HL-60/S4 treated with phorbol 12-myristate 13-acetate at 8.2 ng/mL for 4 days and 3 days (cell line): ENCODE data around the gene CDK5RAP2.
"Not testable (repeated sequence)": the region's sequence is repeated elsewhere in the genome, so short reads cannot be mapped to it uniquely, and the experiment has no call there.

Experiments
- in situ Hi-C: fragments of 300-500 bp; cut with MboI; formaldehyde crosslinking; loops from 2 replicates; pipeline ENCODE4 v1.15.0; 2022; ENCODE audit warnings: low sequenced_read_pairs

CDK5RAP2 gene

GRCh38 chr9:120474591-120475243 is 105.2 kb downstream of the CDK5RAP2 start:
- in situ Hi-C loops, result loop anchor here (10.0 kb wide), 1 partner anchor 920 kb away; no protein-coding TSS in a partner anchor

- in situ Hi-C loops, result loop anchor here (10.0 kb wide), 1 partner anchor 919 kb away; no protein-coding TSS in a partner anchor
These were observed 106.4 kb downstream of the CDK5RAP2 start for GRCh38 chr9:120473608-120474007.

- in situ Hi-C loops, result no loop called here
These were observed 114.1 kb downstream of the CDK5RAP2 start for GRCh38 chr9:120465685-120466407.

DNA sequence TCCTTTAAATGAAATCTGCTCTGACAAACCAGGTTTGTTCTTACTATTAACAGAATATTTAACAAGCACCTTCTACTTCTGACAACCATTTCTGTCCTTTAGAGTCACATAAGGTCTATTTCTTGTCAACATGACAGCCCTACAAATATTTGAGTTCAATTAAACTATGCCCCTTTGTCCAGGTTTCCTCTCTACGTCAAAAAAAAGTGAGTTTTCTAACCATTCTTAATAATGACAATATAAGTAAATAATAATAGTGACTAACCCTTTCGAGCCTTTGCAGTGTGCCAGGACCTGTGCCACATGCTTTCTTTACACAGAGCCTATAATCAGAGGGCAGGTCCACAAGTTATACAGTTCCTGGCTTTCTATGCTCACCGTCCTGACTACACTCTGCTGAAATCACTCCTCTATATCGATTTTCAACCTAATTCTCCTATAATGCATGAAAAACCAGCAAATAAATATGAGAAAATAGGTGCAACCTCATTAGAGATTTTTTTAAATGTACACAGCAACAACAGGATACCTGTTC is 115.0 kb downstream of the CDK5RAP2 start:
- in situ Hi-C loops, result no loop called here

DNA sequence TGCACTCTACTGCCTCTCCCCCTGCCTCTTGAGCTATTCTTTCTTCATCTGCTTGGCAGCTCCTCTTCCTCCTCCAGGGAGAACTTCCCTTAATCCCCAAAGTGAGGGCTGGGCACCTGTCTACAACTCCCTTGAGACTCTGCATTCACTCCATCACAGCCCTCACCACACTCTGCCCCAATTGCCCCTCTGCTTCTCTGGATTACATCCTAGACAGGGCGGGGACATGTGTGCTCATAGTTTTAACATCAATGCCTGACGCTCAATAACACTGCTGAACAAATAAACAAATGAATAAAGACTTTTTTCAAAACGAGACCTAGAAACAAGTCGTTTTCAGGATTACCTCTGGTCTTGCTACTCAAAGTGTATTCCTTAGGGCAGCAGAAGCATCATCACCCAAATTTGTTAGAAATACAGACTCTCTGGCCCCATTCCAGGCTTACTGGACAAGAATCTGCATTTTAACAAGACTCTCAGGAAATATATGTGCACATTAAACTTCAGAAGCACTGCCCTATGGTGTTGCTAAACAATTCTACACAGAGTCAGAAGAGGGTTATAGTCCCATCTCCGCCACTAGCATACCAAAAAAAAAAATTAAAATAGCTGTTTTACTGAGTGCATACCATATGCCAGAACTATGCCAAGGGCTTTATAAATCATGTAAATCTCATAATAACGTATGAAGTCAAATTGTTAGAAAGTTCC is 115.6 kb downstream of the CDK5RAP2 start:
- in situ Hi-C loops, result no loop called here

DNA sequence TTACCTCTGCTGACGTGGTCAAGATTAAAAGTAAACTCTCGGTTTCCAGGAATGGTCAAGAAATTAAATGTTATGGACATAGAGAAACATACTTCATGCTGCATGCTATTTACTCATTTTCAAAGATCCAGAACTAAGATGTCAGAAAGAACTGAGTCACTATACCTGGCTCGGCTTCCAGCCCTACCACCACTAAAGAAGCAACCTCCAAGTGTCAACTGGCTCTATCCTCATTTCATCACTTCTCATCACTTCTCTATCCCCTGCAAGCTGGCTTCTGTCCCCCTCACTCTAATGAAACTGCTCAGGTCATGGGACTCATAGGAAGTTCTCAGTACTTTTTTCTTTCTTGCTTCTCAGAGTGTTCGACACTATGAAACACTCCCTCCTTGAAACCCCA is 116.2 kb downstream of the CDK5RAP2 start:
- in situ Hi-C loops, result no loop called here

DNA sequence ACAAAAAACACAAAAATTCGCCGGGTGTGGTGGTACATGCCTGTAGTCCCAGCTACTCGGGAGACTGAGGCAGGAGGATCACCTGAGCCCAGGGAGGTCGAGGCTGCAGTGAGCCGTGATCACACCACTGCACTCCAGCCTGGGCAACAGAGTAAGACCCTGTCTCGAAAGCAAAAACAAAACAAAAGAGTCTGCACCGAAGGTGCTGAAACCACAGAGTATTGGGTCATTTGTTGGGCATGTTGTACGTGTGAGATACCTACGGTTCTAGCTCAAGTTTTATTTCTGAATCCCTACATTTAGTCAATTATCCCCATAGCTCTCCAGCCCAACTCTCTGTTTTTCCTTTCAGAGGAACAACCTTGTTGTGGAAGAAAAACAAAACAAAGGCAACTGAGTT is 118.3 kb downstream of the CDK5RAP2 start:
- in situ Hi-C loops, result not testable (repeated sequence)

DNA sequence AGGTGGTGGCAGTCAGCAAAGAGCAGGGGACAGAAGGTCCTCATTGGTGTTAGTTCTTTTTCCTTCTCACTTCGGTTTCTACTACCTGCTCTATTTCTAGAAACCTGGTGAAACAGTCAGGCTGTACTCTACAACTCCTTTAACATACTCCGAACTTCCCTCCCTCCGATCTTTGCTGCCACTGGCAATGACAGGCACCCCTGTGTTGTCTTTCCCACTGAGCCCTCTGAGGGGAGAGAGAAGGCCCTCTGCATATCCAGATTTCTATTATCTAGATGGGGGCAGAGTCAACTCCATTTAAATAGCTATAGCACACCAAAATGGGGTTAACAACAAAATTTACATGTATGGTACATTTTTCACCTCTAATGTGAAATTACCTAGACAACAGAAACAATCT is 123.7 kb downstream of the CDK5RAP2 start:
- in situ Hi-C loops, result no loop called here

DNA sequence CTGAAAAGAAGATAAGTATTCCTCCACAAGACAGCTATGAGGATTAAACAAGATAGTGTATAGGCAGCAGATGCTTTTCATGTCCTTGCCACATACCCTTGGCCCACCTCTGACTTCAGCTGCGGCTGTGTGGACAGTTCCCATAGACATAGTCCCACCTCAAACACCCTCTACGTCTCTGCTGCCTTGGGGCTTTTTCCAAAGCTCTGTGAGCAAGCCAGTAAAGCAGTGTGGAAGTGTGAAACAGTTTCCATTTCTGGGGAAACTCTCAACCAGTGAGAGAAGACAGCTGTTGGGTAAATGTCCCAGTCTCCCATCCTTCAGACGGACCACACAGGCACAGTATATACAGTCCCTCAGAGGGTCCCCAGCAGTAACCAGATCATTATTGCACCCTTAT is 125.5 kb downstream of the CDK5RAP2 start:
- in situ Hi-C loops, result no loop called here

DNA sequence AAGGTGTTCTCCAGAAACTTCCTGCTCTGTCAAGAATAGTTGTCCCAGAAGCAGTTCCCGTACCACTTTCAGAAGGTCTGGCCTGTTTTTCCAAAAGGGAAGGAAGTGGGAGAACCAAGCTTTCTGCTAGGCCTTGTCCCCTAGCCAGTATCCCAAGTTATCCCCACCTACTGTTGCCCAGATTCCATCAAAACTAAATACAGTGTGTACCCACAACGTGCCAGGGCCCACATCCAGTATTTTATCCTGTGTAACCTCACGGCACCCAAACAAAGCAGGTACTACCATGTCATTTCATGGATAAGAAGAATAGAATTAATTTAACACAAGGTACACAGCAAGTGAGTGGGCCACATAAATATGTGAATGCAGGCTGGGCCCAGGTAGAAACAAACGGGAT is 126.2 kb downstream of the CDK5RAP2 start:
- in situ Hi-C loops, result no loop called here

DNA sequence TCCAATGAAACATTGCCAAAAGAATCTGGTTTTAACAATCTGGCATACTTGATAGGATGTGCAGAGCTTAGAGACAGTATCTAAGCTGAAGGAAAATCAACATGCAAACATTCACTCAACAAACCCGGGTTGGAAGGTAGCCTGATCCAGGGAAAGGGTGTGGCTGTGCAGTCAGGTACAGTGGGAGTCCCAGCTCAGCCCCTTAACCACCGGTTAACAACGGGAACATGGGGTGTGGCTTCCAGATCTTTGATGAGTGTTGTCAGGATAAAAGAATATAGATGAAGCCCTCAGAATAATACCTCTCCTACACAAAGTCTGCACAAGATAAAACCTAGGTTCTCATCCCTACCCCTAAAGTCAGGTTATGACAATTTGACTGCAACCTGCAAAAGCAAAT is 127.3 kb downstream of the CDK5RAP2 start:
- in situ Hi-C loops, result no loop called here

DNA sequence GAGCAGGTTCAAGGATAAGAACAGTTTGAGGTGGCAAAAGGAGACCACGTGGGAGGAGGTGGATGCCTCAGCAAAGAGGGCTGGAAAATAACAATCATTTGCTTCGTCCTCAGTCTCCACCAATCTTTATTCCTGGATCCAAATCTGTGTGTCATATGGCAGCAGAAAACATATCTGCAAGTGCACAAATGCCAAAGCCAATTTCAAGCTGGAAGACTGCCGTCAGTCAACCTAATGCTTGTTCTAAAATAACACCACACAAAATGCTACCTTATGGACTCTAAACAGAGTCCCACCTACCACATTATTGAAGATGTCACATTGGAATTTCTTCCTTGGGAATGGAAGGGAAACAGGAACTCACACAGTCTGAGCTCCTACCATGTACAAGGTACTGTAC is 129.1 kb downstream of the CDK5RAP2 start:
- in situ Hi-C loops, result no loop called here

DNA sequence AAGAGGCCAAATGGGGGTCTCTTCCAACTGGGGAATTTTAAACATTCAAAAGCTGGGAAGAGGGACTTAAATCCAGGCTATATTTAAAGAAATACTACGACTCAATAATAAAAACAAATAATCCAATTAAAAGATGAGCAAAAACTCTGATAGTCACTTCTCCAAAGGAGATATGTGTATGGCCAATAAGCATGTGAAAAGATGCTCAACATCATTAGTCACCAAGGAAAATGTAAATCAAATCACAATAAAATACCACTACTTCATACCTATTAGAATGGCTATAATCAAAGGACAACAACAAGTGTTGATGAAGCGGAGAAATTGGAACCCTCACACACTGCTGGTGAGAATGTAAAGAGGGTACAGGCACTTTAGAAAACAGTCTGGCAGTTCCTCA is 130.4 kb downstream of the CDK5RAP2 start:
- in situ Hi-C loops, result no loop called here

DNA sequence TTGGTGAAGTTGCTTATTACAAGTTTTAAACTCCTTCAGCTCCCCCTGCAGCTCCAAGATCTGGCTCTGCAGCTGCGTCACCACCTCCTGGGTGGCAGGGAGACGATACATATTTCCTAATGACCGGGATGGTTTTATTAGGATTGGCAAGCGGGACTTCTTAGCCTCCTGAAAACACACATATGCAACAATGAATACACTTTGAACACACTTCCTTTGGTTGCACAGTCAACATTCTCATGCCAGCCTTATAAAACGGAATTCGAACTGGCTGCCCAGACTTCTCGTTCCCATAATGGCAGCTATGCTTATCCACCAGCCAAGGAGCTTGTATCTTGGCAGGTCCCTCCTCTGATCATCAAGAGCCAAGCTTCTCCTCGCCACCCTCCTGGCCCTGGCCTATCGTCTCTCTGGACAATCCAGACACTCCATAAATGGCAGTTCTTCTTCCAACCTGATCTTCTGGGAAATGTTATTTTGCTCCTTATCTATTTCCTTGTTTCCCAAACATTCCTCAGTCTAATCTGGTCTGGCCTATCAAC is 131.9 kb downstream of the CDK5RAP2 start:
- in situ Hi-C loops, result no loop called here

DNA sequence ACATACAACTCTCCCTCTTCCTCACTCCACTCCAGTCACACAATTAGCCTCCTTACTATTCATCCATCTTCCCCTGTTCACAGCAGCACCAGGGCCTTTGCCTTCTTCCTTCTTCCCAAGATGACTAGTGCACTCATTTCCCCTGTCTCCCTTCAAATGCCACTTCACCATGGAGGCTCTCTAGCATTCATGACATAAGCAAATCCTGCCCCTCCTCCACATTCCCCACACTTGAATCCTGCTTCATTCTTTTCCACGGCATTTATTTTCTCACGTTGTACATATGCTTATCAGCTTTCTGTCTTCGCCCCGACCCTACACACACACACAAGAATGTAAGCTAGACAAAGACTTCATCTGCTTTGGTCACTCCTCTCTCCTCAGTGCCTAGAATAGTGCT is 133.3 kb downstream of the CDK5RAP2 start:
- in situ Hi-C loops, result no loop called here

GRCh38 chr9:120443976-120444375 is 136.0 kb downstream of the CDK5RAP2 start:
- in situ Hi-C loops, result no loop called here

DNA sequence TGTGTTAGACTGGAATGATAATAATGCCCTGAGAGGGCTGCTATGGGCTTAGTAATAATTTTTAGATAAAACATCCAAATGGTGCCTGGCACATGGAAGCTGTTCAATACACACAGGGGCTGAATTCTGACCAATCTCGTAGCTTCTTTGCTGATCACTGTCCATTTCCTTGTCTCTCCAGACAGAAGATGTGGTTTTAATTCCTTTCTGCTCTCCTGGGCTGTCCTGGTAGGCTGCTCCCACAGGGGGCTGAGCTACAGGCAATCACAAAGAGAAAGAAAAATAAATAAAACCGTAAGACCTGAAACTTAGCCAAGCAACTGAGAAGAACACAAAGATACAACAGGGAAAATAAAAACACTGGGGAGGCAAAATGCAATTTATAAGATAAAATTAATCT is 136.5 kb downstream of the CDK5RAP2 start:
- in situ Hi-C loops, result no loop called here

- in situ Hi-C loops, result no loop called here
These were observed 137.5 kb downstream of the CDK5RAP2 start for GRCh38 chr9:120442308-120442995.

DNA sequence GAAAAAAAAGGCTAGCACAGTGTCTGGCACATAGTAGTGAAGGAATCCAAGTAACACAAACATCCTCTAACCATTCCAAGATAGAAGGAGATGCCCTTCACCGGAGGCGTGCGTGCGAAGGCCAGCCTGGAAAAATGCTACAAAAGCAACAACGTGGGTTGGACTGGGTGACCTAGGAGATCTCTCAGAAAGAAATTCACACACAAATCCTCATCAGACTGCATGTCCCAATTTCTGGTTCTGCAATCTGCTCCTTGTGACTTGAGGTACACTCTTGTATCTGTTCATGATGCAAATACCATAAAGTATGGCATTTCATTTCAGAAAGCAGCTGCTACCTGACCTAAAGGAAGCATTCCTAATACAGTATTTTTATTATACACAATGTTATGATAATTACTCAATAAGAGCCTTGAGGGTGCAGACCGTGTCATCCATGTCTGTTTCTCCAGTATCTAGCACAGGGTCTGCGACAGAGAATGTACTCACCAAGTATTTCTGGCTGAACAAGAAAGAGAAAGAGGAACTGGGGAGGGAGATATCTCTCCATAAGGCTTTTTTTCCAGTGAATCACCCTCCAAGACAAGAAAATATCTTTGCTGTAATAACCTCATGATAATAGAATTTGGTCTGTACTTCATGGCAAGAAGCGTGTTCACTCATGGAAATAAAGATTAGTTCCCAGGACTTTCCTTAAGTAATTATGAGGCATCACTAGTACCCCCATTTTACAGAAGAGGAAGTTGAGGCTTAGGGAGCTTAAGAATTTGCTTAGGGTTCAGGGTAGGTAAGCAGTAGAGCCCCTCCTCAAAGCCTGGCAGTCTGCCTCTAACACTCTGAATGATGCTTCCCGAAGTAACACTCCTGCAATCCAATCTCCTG is 138.3 kb downstream of the CDK5RAP2 start:
- in situ Hi-C loops, result no loop called here

GRCh38 chr9:120440791-120441190 is 139.2 kb downstream of the CDK5RAP2 start:
- in situ Hi-C loops, result no loop called here
